K562 (cell line): Measurements from ENCODE around the gene CCDC183. TPM values are rescaled to one million over a fixed set of nuclear protein-coding genes. Genes with fewer than 3 reads are reported as not detected.
A peak's percentile ranks its signal among the peaks of the same experiment; 100 is the strongest.

Experiments used
- E2F3 ChIP-seq: fragments of 250-450 bp; sonication (Bioruptor Pico); IDR thresholded peaks from 2 replicates; pipeline ENCODE4 v1.4.0; 2020; ENCODE audit warnings: mild to moderate bottlenecking
- ELK1 ChIP-seq: sonication (generic); formaldehyde crosslinking; IDR thresholded peaks from 2 replicates; pipeline ENCODE4 v1.8.1; 2022; ENCODE audit warnings: missing genetic modification reagents
- HDAC3 ChIP-seq: fragments of 450-650 bp; IDR thresholded peaks from 2 replicates; pipeline ENCODE4 v1.6.1; 2018; ENCODE audit warnings: borderline replicate concordance, mild to moderate bottlenecking, moderate library complexity; ENCODE audit not compliant: partially characterized antibody
- KDM5B ChIP-seq: fragments of 200-600 bp; sonication (generic); IDR thresholded peaks from 2 replicates; pipeline ENCODE4 v1.6.1; 2012; ENCODE audit warnings: low read depth, mild to moderate bottlenecking, moderate library complexity, low read length, control low read depth, inconsistent platforms; ENCODE audit not compliant: insufficient replicate concordance
- KLF16 ChIP-seq: IDR thresholded peaks from 2 replicates; pipeline ENCODE4 v1.6.1; 2016; ENCODE audit warnings: antibody characterized with exemption
- MBD2 ChIP-seq: sonication (generic); IDR thresholded peaks from 2 replicates; pipeline ENCODE4 v1.6.1; 2016; ENCODE audit warnings: low read depth, borderline replicate concordance
- PATZ1 ChIP-seq: fragments of 250-450 bp; sonication (Bioruptor Pico); IDR thresholded peaks from 2 replicates; pipeline ENCODE4 v1.5.0; 2020; ENCODE audit warnings: mild to moderate bottlenecking, borderline replicate concordance
- PRPF4 ChIP-seq: fragments of 200-400 bp; formaldehyde crosslinking; IDR thresholded peaks from one replicate; pipeline ENCODE4 v1.6.1; 2017; ENCODE audit warnings: low read length, low read depth, mild to moderate bottlenecking; ENCODE audit not compliant: insufficient read depth, poor library complexity, severe bottlenecking
- RAD51 ChIP-seq: fragments of 450-650 bp; IDR thresholded peaks from 2 replicates; pipeline ENCODE4 v1.7.1; 2016; ENCODE audit warnings: low read depth, mild to moderate bottlenecking, borderline replicate concordance
- RBM22 ChIP-seq: fragments of 200-400 bp; formaldehyde crosslinking; IDR thresholded peaks from 2 replicates; pipeline ENCODE4 v1.6.1; 2018; ENCODE audit warnings: low read length, low read depth; ENCODE audit not compliant: poor library complexity, severe bottlenecking
- SAFB ChIP-seq: fragments of 200-400 bp; formaldehyde crosslinking; IDR thresholded peaks from 2 replicates; pipeline ENCODE4 v1.6.1; 2017; ENCODE audit warnings: low read depth, low read length, borderline replicate concordance
- SIX5 ChIP-seq, 2 experiments: IDR thresholded peaks; 2 replicates each; pipeline ENCODE4 v1.6.1; 2011; ENCODE audit warnings: low read length in 2 of 2, borderline replicate concordance in 1 of 2, low read depth in 1 of 2, mild to moderate bottlenecking in 1 of 2, moderate library complexity in 1 of 2; ENCODE audit not compliant: insufficient read depth in 1 of 2
- SOX6 ChIP-seq: fragments of 450-650 bp; IDR thresholded peaks from 2 replicates; pipeline ENCODE4 v1.6.1; 2014; ENCODE audit warnings: mild to moderate bottlenecking
- SRSF7 ChIP-seq: fragments of 200-400 bp; formaldehyde crosslinking; optimal IDR thresholded peaks from 2 replicates; pipeline ENCODE3; 2017; ENCODE audit warnings: mild to moderate bottlenecking, low read depth, low read length
- TCF15 ChIP-seq: fragments of 250-450 bp; sonication (Bioruptor Pico); IDR thresholded peaks from 2 replicates; pipeline ENCODE4 v1.8.0; 2022; ENCODE audit warnings: moderate library complexity, mild to moderate bottlenecking, inconsistent platforms
- YBX1 ChIP-seq: fragments of 450-650 bp; IDR thresholded peaks from 2 replicates; pipeline ENCODE4 v1.7.1; 2016; ENCODE audit warnings: mild to moderate bottlenecking
- ZBTB26 ChIP-seq: fragments of 450-650 bp; formaldehyde crosslinking; IDR thresholded peaks from 2 replicates; pipeline ENCODE4 v1.4.0; 2022; ENCODE audit warnings: missing genetic modification characterization
- ZBTB7A ChIP-seq: IDR thresholded peaks from 2 replicates; pipeline ENCODE4 v1.6.1; 2011; ENCODE audit warnings: low read depth, mild to moderate bottlenecking, low read length, moderate library complexity, borderline replicate concordance; ENCODE audit not compliant: control insufficient read depth
- ZFX ChIP-seq: sonication (generic); formaldehyde crosslinking; IDR thresholded peaks from 2 replicates; pipeline ENCODE4 v1.8.0; 2022; ENCODE audit warnings: mild to moderate bottlenecking, missing genetic modification reagents, moderate library complexity
- ZNF277 ChIP-seq: fragments of 250-450 bp; sonication (Bioruptor Pico); IDR thresholded peaks from 2 replicates; pipeline ENCODE4 v1.8.0; 2022; ENCODE audit warnings: inconsistent platforms, mild to moderate bottlenecking, moderate library complexity, borderline replicate concordance
- ZNF696 ChIP-seq: fragments of 250-450 bp; sonication (Bioruptor Pico); conservative IDR thresholded peaks from 2 replicates; pipeline ENCODE4 v1.4.0; 2020; ENCODE audit warnings: mild to moderate bottlenecking, moderate library complexity
- polyA plus RNA-seq, 8 experiments: library from polyadenylated mRNA; depleted of rRNA in 4 of 8; stranded (reverse) in 5 of 8; unstranded in 3 of 8; fragments of >200 nt; fragmentation: Nextera tagmentation in 2 of 8; fragmentation: Illumina TruSeq in 1 of 8; extraction: Ambion mirVana in 2 of 8; extraction: Trizol in 1 of 8; gene quantifications; 2 replicates each; pipeline versions ENCODE4 v1.2.1 to v1.2.3, GENCODE V29; 2011 to 2014; ENCODE audit warnings: inconsistent platforms in 1 of 8, missing spikeins in 1 of 8
- total RNA-seq, 7 experiments: library from RNA; depleted of rRNA in 6 of 7; stranded (reverse); fragments of >200 nt in 6 of 7; fragmentation: Illumina TruSeq in 2 of 7; extraction: Trizol in 2 of 7; gene quantifications; 2 replicates each; pipeline versions ENCODE4 v1.2.1 to v1.2.3, GENCODE V29; 2011 to 2021; ENCODE audit warnings: low replicate concordance in 1 of 7

The CCDC183 gene
- total and polyA plus RNA-seq, 9 of the 15 experiments (the other 6 are each of a cell fraction or from before 2014, with no cell fraction given), result 0.21 to 0.60 (median 0.29) TPM; not detected in 4

- TF ChIP-seq MBD2 (no peak), SOX6 (no peak), RAD51 (no peak), ZBTB7A (0 out of 2 replicates have a peak, but pooled peaks have one; percentile 26), ZFX (CRISPR knock-in tag) (peak; percentile 41; the same call in 1 of the 2 replicates), PRPF4 (no peak), ZNF277 (CRISPR knock-in tag) (no peak), ZBTB26 (CRISPR knock-in tag) (no peak), YBX1 (no peak), ZNF696 (CRISPR knock-in tag) (no peak), KDM5B (peak; percentile 71), KLF16 (no peak), E2F3 (CRISPR knock-in tag) (no peak), PATZ1 (CRISPR knock-in tag) (no peak), SAFB (no peak), HDAC3 (no peak), RBM22 (no peak), ELK1 (CRISPR knock-in tag) (no peak), TCF15 (CRISPR knock-in tag) (no peak), SRSF7 (no peak), SIX5 (IDR thresholded peaks at IDR 0.05; ENCODE audit: borderline replicate concordance in 1 of 2, insufficient read depth in 1 of 2, low read depth in 1 of 2, low read length in 2 of 2) (no peak)
Observed at GRCh38 chr9:136762915-136763648, 33.1 kb upstream of the CCDC183 start (continued).
